Naive thymus-derived CD4-positive, alpha-beta T cell (primary cell): ENCODE results near the gene DALRD3. TPM values are rescaled to one million over a fixed set of nuclear protein-coding genes. Genes with fewer than 3 reads are reported as not detected.
A peak's percentile ranks its signal among the peaks of the same experiment; 100 is the strongest.

ENCODE experiments used
- ATAC-seq: fragments of 150-1000 bp; cut with Tn5 transposase; 2 replicates; pipeline ENCODE4 v1.10.0; 2021; ENCODE audit warnings: mild to moderate bottlenecking, moderate library complexity
- CTCF ChIA-PET: fragments of 350-600 bp; sonication (Branson Sonifier 250); formaldehyde crosslinking; loops from one replicate; lab custom pipeline; 2021; ENCODE audit warnings: antibody characterized with exemption; lab: Charles Lee
- POLR2A ChIA-PET: fragments of 350-600 bp; sonication (Branson Sonifier 250); formaldehyde crosslinking; loops from one replicate; lab custom pipeline; 2021; ENCODE audit warnings: antibody characterized with exemption, inconsistent platforms; lab: Charles Lee
- DNase-seq, 9 donors: peaks; one replicate each; pipeline versions ENCODE4 v3.0.0 to v3.0.0-alpha.2; 2020 to 2022; ENCODE audit warnings: mixed read lengths in 1 of 9
- H3K27ac ChIP-seq: one replicate; pipeline ENCODE4 v1.7.0; 2013; ENCODE audit warnings: mild to moderate bottlenecking, low read depth, low read length, moderate library complexity
- H3K27me3 ChIP-seq, 2 donors: one replicate each; pipeline ENCODE4 v1.7.0; 2013; ENCODE audit warnings: low read length in 2 of 2, mild to moderate bottlenecking in 2 of 2, moderate library complexity in 2 of 2; ENCODE audit not compliant: control insufficient read depth in 2 of 2, insufficient read depth in 2 of 2
- H3K36me3 ChIP-seq, 3 experiments: 1 replicate in 2 of 3; 2 replicates in 1 of 3; pipeline ENCODE4 v1.7.0; 2013; ENCODE audit warnings: low read length in 3 of 3, mild to moderate bottlenecking in 3 of 3, moderate library complexity in 1 of 3; ENCODE audit not compliant: insufficient read depth in 3 of 3, control insufficient read depth in 2 of 3
- H3K4me1 ChIP-seq, 2 donors: one replicate each; pipeline ENCODE4 v1.7.0; 2013; ENCODE audit warnings: low read length in 2 of 2, mild to moderate bottlenecking in 2 of 2, moderate library complexity in 1 of 2; ENCODE audit not compliant: control insufficient read depth in 2 of 2, insufficient read depth in 2 of 2
- H3K4me3 ChIP-seq: 2 replicates; pipeline ENCODE4 v1.7.0; 2013; ENCODE audit warnings: mild to moderate bottlenecking, low read length
- H3K9me3 ChIP-seq, 3 experiments: 1 replicate in 2 of 3; 2 replicates in 1 of 3; pipeline ENCODE4 v1.7.0; 2013; ENCODE audit warnings: low read length in 3 of 3; ENCODE audit not compliant: control insufficient read depth in 2 of 3
- H3K27ac Mint-ChIP-seq, 9 donors: one replicate each; pipeline ENCODE4 v1.8.0; 2020 to 2022; ENCODE audit warnings: mixed read lengths in 9 of 9, mild to moderate bottlenecking in 8 of 9, moderate library complexity in 5 of 9, inconsistent platforms in 2 of 9
- H3K27me3 Mint-ChIP-seq, 5 donors: one replicate each; pipeline ENCODE4 v1.8.0; 2021 to 2022; ENCODE audit warnings: mixed read lengths in 5 of 5, mild to moderate bottlenecking in 1 of 5
- H3K36me3 Mint-ChIP-seq, 5 donors: one replicate each; pipeline ENCODE4 v1.8.0; 2020 to 2022; ENCODE audit warnings: mixed read lengths in 5 of 5, mild to moderate bottlenecking in 3 of 5, inconsistent platforms in 1 of 5
- H3K4me1 Mint-ChIP-seq, 7 donors: one replicate each; pipeline ENCODE4 v1.8.0; 2020 to 2022; ENCODE audit warnings: mixed read lengths in 7 of 7, mild to moderate bottlenecking in 3 of 7, inconsistent platforms in 1 of 7
- H3K4me3 Mint-ChIP-seq, 10 donors: one replicate each; pipeline ENCODE4 v1.8.0; 2020 to 2022; ENCODE audit warnings: mild to moderate bottlenecking in 10 of 10, mixed read lengths in 10 of 10, moderate library complexity in 6 of 10, inconsistent platforms in 2 of 10
- H3K9me3 Mint-ChIP-seq, 11 donors: one replicate each; pipeline ENCODE4 v1.8.0; 2020 to 2022; ENCODE audit warnings: mixed read lengths in 11 of 11, mild to moderate bottlenecking in 4 of 11, inconsistent platforms in 1 of 11, moderate library complexity in 1 of 11
- intact Hi-C, 2 donors: fragments of 100-400 bp; cut with micrococcal nuclease; formaldehyde crosslinking; loops; one replicate each; pipeline ENCODE4 v1.15.1; 2023
- polyA plus RNA-seq, 2 donors: library from polyadenylated mRNA; unstranded; fragments of 300-500 nt; fragmentation: Illumina TruSeq; gene quantifications; one replicate each; pipeline ENCODE4 v1.2.3, GENCODE V29; 2021
- total RNA-seq, 6 experiments: library from RNA in 5 of 6; stranded (reverse) in 5 of 6; gene quantifications; 1 replicate in 5 of 6; 2 replicates in 1 of 6; pipeline ENCODE4 v1.2.3 and lab custom pipeline; 2021 to 2026

The DALRD3 gene
- total and polyA plus RNA-seq, 7 experiments from 2014 or later, result 18.9 to 28.6 (median 24.2) TPM

DNA sequence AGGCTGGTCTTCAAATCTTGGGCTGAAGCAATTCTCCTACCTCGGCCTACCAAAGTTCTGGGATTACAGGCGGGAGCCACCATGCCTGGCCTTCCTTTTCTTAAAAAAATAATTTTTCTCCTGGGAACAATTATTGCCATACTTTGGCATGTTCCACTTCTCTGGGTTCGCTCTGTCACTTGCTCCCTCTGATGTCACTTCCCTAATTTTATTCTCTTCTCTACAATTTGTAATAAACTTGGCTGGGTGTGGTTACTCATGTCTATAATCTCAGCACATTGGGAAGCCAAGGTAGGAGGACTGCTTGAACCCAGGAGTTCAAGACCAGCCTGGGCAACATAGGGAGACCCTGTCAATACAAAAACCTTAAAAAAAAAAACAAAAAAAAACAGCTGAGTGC is 16.9 kb upstream of the DALRD3 start:
- H3K27ac ChIP-seq, result no peak overlapping the region
- H3K36me3 Mint-ChIP-seq, result peaks cover 4 to 38% (median 14%) of the 10 kb centered on the region in 5 donors
- no peaks in the 10 kb centered on the region for H3K4me1 ChIP-seq
- DNase-seq (no peak), ATAC-seq (peak; percentile 34)
- H3K4me1 Mint-ChIP-seq, result peaks cover 0 to 8% (median 3%) of the 10 kb centered on the region in 7 donors
- CTCF ChIA-PET, result interaction anchor here (1.5 kb wide), 1 partner anchor 13 kb away, joined by 4 read pairs; the partner anchor contains the start of gene NDUFAF3
- H3K9me3 ChIP-seq, result no peaks in the 10 kb centered on the region
- H3K27me3 Mint-ChIP-seq, result no peaks in the 10 kb centered on the region
- H3K27me3 ChIP-seq, result no peaks in the 10 kb centered on the region
- no peaks in the 10 kb centered on the region for H3K9me3 Mint-ChIP-seq
- H3K27ac Mint-ChIP-seq, result peak overlapping the region in 1 of 9 donors; percentile 38
- no peak overlapping the region for H3K4me3 Mint-ChIP-seq
- POLR2A ChIA-PET, result interaction anchor here (5.2 kb wide), 1 partner anchor 13 kb away, joined by 40 read pairs; the partner anchor contains the start of gene NDUFAF3
- H3K36me3 ChIP-seq, result peaks cover 7 to 77% (median 22%) of the 10 kb centered on the region in 3 experiments
- intact Hi-C loops, result no loop called here
- H3K4me3 ChIP-seq, result no peak overlapping the region

DNA sequence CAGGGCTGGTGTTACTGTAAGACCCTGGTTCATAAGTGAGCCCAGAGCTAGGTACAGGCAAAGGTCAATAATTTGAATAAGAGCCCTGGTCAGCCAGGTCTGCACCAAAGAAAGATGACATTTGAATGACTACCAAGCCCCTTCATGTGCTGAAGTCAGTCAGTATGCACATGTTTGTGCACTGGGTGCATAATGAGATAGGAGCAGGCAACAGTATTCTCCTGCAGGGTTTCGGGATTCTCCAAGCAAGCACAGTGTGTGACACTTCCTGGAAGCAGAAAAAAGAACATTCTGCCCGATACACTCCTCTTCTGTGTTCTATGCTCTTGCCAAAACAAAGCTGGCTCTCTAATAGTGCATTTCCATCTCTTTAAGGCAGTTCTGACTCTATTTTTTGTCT is 16.3 kb upstream of the DALRD3 start:
- Histone ChIP-seq H3K9me3 (no peaks in the 10 kb centered on the region), H3K27ac (no peak overlapping the region), H3K4me1 (no peaks in the 10 kb centered on the region), H3K36me3 (peaks cover 7 to 75% (median 22%) of the 10 kb centered on the region in 3 experiments), H3K27me3 (no peaks in the 10 kb centered on the region), H3K4me3 (no peak overlapping the region)
- peaks cover under 1 to 10% (median 4%) of the 10 kb centered on the region in 7 donors for H3K4me1 Mint-ChIP-seq
- H3K36me3 Mint-ChIP-seq, result peaks cover 4 to 38% (median 14%) of the 10 kb centered on the region in 5 donors
- H3K4me3 Mint-ChIP-seq, result no peak overlapping the region
- intact Hi-C loops, result no loop called here
- no peak for ATAC-seq
- H3K27ac Mint-ChIP-seq, result peak overlapping the region in 4 of 9 donors; percentile 9 to 62 (median 32)
- ChIA-PET POLR2A (interaction anchor here (0.6 to 5.2 kb wide), 2 partner anchors 13 to 15 kb away, joined by 3 to 40 read pairs; partner anchors contain the start of gene NDUFAF3), CTCF (no interaction called here)
- no peaks in the 10 kb centered on the region for H3K9me3 Mint-ChIP-seq
- H3K27me3 Mint-ChIP-seq, result no peaks in the 10 kb centered on the region
- no peak for DNase-seq

DNA sequence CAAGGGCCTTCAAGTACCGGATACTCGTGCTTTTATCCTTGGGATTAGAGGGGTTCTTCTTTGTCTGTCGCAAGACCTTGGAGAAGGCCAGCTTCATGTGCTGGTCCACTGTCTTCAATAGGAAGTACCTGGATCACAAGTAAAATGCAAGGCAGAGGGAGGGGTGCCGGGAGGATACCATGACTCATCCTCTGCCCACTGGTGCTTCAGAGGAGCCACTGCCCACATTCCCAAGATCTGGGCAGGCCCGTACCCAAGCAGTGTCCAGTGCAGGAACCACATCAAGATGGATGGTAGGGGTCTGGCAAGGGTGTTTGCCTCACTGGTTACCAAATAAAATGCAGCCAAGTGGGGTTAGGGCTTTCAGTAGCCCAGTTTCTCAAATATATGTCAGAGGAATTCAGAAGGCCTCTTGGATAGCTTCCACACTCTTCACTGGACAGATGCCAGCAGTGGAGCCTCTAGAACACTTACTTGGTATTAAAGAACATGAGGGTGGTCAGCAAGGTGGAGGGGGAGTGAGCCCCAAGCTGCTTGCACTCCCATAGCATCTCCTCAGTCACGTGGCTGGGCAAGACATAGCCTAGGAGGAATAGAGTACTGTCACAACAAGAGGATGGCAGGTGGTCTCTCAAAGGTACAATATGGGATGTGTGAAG is 14.4 kb upstream of the DALRD3 start:
- ATAC-seq (no peak), DNase-seq (no peak)
- Mint-ChIP-seq H3K9me3 (peaks cover 0 to 6% (median 0%) of the 10 kb centered on the region in 11 donors), H3K27me3 (no peaks in the 10 kb centered on the region), H3K4me3 (no peak overlapping the region), H3K4me1 (peaks cover 8 to 25% (median 20%) of the 10 kb centered on the region in 7 donors), H3K36me3 (peaks cover 8 to 38% (median 14%) of the 10 kb centered on the region in 5 donors), H3K27ac (peak overlapping the region in 3 of 9 donors; percentile 28 to 43 (median 41))
- no peaks in the 10 kb centered on the region for H3K9me3 ChIP-seq
- CTCF ChIA-PET, result interaction anchor here (0.7 kb wide), 1 partner anchor 11 kb away, joined by 3 read pairs; the partner anchor contains the start of gene NDUFAF3
- H3K27me3 ChIP-seq, result no peaks in the 10 kb centered on the region
- POLR2A ChIA-PET, result interaction anchor here (0.6 to 5.2 kb wide), 4 partner anchors 11 to 415 kb away, joined by 3 to 40 read pairs (median 6); partner anchors contain the start of gene NDUFAF3
- intact Hi-C loops, result no loop called here
- peaks cover 7 to 74% (median 22%) of the 10 kb centered on the region in 3 experiments for H3K36me3 ChIP-seq
- peaks cover 10 to 11% of the 10 kb centered on the region in 2 donors for H3K4me1 ChIP-seq
- no peak overlapping the region for H3K27ac ChIP-seq
- H3K4me3 ChIP-seq, result no peak overlapping the region

DNA sequence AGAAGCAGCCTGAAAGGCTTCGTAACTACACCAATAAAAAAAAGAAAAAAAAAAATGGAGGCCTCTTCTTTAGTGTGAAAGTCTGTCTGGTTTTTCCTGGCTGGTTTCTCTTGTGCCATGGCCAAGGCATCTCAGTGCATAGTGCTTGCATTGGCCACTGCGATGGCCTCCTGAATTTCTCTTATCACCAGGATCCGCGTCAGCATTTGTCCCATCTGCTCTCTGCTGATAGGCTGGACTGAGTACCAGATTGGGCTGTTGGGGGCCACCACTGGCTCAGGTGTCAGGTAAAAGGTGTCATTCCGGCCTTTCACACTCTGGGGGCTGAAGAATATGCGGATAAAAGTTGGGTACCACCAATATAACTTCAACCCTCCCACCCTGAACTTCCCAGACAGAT is 11.9 kb upstream of the DALRD3 start:
- intact Hi-C loops, result no loop called here
- H3K27me3 ChIP-seq, result no peaks in the 10 kb centered on the region
- peak overlapping the region in 1 of 10 donors; percentile 29 for H3K4me3 Mint-ChIP-seq
- peaks cover 0 to 6% (median 0%) of the 10 kb centered on the region in 11 donors for H3K9me3 Mint-ChIP-seq
- peaks cover 7 to 40% (median 28%) of the 10 kb centered on the region in 7 donors for H3K4me1 Mint-ChIP-seq
- DNase-seq (no peak), ATAC-seq (no peak)
- no peak overlapping the region for H3K4me3 ChIP-seq
- H3K27ac Mint-ChIP-seq, result peak overlapping the region in 8 of 9 donors; percentile 46 to 100 (median 96)
- H3K4me1 ChIP-seq, result peaks cover 10 to 11% of the 10 kb centered on the region in 2 donors
- peak overlapping the region; percentile 98 for H3K27ac ChIP-seq
- H3K9me3 ChIP-seq, result no peaks in the 10 kb centered on the region
- peaks cover 7 to 66% (median 26%) of the 10 kb centered on the region in 3 experiments for H3K36me3 ChIP-seq
- POLR2A ChIA-PET, result interaction anchor here (0.5 to 5.2 kb wide), 2 partner anchors 8 to 23 kb away, joined by 3 to 40 read pairs; partner anchors contain the start of genes NDUFAF3 and WDR6
- H3K36me3 Mint-ChIP-seq, result peaks cover 4 to 43% (median 14%) of the 10 kb centered on the region in 5 donors
- CTCF ChIA-PET, result interaction anchor here (0.6 kb wide), 1 partner anchor 15 kb away, joined by 3 read pairs; no protein-coding TSS in a partner anchor
- H3K27me3 Mint-ChIP-seq, result no peaks in the 10 kb centered on the region

DNA sequence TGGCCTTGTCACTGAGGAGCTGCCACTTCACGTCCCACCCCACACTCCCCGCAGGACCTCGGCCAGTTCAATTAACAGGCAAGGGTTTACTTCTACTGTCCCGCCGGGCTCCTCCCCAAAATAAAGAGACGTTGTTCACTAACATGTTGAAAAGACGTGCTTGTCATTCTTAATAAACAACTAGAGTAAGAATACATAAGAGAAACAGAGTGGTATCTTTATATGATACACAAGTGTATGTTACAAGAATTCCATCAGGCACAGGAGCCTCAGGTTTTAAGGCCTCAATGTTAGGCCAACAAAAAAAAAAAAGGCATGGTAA is 11.1 kb upstream of the DALRD3 start:
- H3K27me3 Mint-ChIP-seq, result no peaks in the 10 kb centered on the region
- peak overlapping the region; percentile 98 for H3K27ac ChIP-seq
- peaks cover 0 to 6% (median 0%) of the 10 kb centered on the region in 11 donors for H3K9me3 Mint-ChIP-seq
- H3K4me1 Mint-ChIP-seq, result peaks cover 7 to 47% (median 28%) of the 10 kb centered on the region in 7 donors
- POLR2A ChIA-PET, result interaction anchor here (0.5 to 2.3 kb wide), 19 partner anchors 11 to 180 kb away, joined by 3 to 52 read pairs (median 3); partner anchors contain the start of genes ARIH2, DALRD3, P4HTM and QRICH1
- H3K4me3 ChIP-seq, result peak overlapping the region; percentile 74
- peaks cover 15 to 66% (median 30%) of the 10 kb centered on the region in 3 experiments for H3K36me3 ChIP-seq
- ATAC-seq, result no peak
- CTCF ChIA-PET, result interaction anchor here (0.8 to 1.9 kb wide), 4 partner anchors 22 to 414 kb away, joined by 3 to 13 read pairs (median 4); partner anchors contain the start of genes P4HTM and WDR6
- peak overlapping the region; percentile 86 to 96 (median 94) for H3K4me3 Mint-ChIP-seq
- H3K27me3 ChIP-seq, result no peaks in the 10 kb centered on the region
- H3K36me3 Mint-ChIP-seq, result peaks cover 2 to 46% (median 10%) of the 10 kb centered on the region in 5 donors
- H3K9me3 ChIP-seq, result no peaks in the 10 kb centered on the region
- peak overlapping the region; percentile 92 to 100 (median 98) for H3K27ac Mint-ChIP-seq
- intact Hi-C loops, result loop anchor here (1.0 to 10.0 kb wide), 10 partner anchors 8 to 1325 kb away; partner anchors contain the start of genes ARIH2 (in 1 of the 2), C3orf62 (in 1 of the 2), CYB561D2 (in 1 of the 2) and IP6K2 (in 1 of the 2)
- peaks cover 10 to 11% of the 10 kb centered on the region in 2 donors for H3K4me1 ChIP-seq
- no peak for DNase-seq
